OCI-LY3 (cell line): ENCODE data around the gene TULP3.

Experiments used
- CTCF ChIP-seq: fragments of 200-600, 300-600 bp; sonication (generic); IDR thresholded peaks from 2 replicates; pipeline ENCODE4 v1.5.1; 2014; ENCODE audit warnings: antibody characterized with exemption, low read length, low read depth
- EZH2phosphoT487 ChIP-seq: fragments of 200-600 bp; shearing (Covaris generic); IDR thresholded peaks from 2 replicates; pipeline ENCODE4 v1.6.1; 2018; ENCODE audit warnings: antibody characterized with exemption, mixed run types, low read depth

DNA sequence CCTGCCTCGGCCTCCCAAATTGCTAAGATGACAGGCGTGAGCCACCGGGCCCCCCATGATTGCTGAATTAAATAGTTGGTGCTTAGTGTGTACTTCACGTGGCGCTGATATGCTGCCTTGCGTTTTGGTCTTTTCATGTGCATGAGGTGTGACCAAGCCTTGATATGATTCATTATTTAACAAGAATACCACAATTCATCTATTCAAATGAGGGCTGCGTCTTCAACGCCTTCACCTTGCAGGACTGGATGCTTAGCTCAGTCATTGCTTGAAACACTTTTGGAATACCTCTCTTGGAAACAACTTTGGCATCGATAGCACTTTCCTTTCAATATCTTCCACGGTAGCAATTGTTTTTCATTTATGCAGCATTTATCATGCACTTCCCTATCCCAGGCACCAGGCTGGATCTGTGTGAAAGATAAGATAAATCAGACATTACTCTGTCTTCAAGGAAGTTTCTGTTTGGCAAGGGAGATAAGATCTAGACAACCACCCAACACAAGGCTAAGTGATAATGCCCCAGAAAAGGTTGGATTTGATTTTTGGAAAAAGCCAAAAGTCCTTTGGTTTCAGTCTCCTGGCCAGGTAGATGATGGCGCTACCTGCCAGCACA is 67.2 kb downstream of the TULP3 start:
- TF ChIP-seq CTCF (no peak), EZH2phosphoT487 (no peak)
